H1 (cell line): ENCODE results near the gene GSKIP. TPM values are rescaled to one million over a fixed set of nuclear protein-coding genes. Genes with fewer than 3 reads are reported as not detected.
A peak's percentile ranks its signal among the peaks of the same experiment; 100 is the strongest.

ENCODE experiments used
- CTCF ChIA-PET: fragments of 300-600 bp; sonication (Branson Sonifier 250); formaldehyde crosslinking; loops from one replicate; lab custom pipeline; 2021; ENCODE audit not compliant: partially characterized antibody; lab: Charles Lee
- POLR2A ChIA-PET: fragments of 300-600 bp; sonication (Branson Sonifier 250); formaldehyde crosslinking; loops from one replicate; lab custom pipeline; 2021; ENCODE audit warnings: inconsistent platforms; ENCODE audit not compliant: partially characterized antibody; lab: Charles Lee
- DNase-seq, 2 experiments: peaks; one replicate each; pipeline versions ENCODE4 v3.0.0 to v3.0.0-alpha.2; 2010 to 2022; ENCODE audit warnings: low spot score in 2 of 2, low read depth in 1 of 2, mixed read lengths in 1 of 2
- FAIRE-seq: peaks from 2 replicates; lab custom pipeline; 2011; peaks lifted over from hg19 to GRCh38; lab: Jason Lieb, UNC
- H2AFZ ChIP-seq: 2 replicates; pipeline ENCODE4 v1.8.1; 2012; ENCODE audit warnings: low read length, inconsistent platforms
- H2AK5ac ChIP-seq: 2 replicates; pipeline ENCODE4 v1.6.1; 2013; ENCODE audit warnings: low read depth, low read length
- H2BK120ac ChIP-seq: replicated peaks from 2 replicates; pipeline ENCODE3; 2013; ENCODE audit warnings: low read depth, low read length, inconsistent platforms
- H2BK12ac ChIP-seq: 2 replicates; pipeline ENCODE4 v1.6.1; 2013; ENCODE audit warnings: low read depth, low read length
- H2BK15ac ChIP-seq: 2 replicates; pipeline ENCODE4 v1.6.1; 2013; ENCODE audit warnings: low read length
- H2BK20ac ChIP-seq: 2 replicates; pipeline ENCODE4 v1.6.1; 2013; ENCODE audit warnings: low read length
- H2BK5ac ChIP-seq: 2 replicates; pipeline ENCODE4 v1.6.1; 2013; ENCODE audit warnings: low read depth, low read length
- H3K14ac ChIP-seq: 2 replicates; pipeline ENCODE4 v1.6.1; 2013; ENCODE audit warnings: inconsistent platforms; ENCODE audit not compliant: insufficient read length
- H3K18ac ChIP-seq: 2 replicates; pipeline ENCODE4 v1.6.1; 2013; ENCODE audit warnings: low read length; ENCODE audit errors: extremely low read depth
- H3K23ac ChIP-seq: 2 replicates; pipeline ENCODE4 v1.6.1; 2013; ENCODE audit warnings: inconsistent platforms; ENCODE audit not compliant: insufficient read length
- H3K23me2 ChIP-seq: 2 replicates; pipeline ENCODE4 v1.6.1; 2013; ENCODE audit warnings: low read depth, low read length
- H3K27ac ChIP-seq: 2 replicates; pipeline ENCODE4 v1.6.1; 2011; ENCODE audit warnings: low read depth, low read length, inconsistent platforms
- H3K27me3 ChIP-seq, 4 experiments: replicated peaks in 1 of 4; 1 replicate in 1 of 4; 2 replicates in 3 of 4; pipeline versions ENCODE4 v1.6.1 to v1.8.1; 2011 to 2013; ENCODE audit warnings: low read length in 3 of 4, mild to moderate bottlenecking in 3 of 4, inconsistent platforms in 2 of 4, mixed read lengths in 2 of 4, moderate library complexity in 1 of 4; ENCODE audit not compliant: control insufficient read depth in 3 of 4, insufficient read depth in 3 of 4; ENCODE audit errors: extremely low read depth in 1 of 4
- H3K36me3 ChIP-seq, 4 experiments: 2 replicates each; pipeline versions ENCODE4 v1.6.1 to v1.8.1; 2011 to 2013; ENCODE audit warnings: mild to moderate bottlenecking in 4 of 4, low read length in 3 of 4, moderate library complexity in 2 of 4, control low read depth in 1 of 4, inconsistent platforms in 1 of 4; ENCODE audit not compliant: insufficient read depth in 4 of 4, control insufficient read depth in 2 of 4
- H3K4ac ChIP-seq: replicated peaks from 2 replicates; pipeline ENCODE3; 2013; ENCODE audit warnings: low read length, low read depth, mixed read lengths, inconsistent platforms; ENCODE audit not compliant: insufficient read length
- H3K4me1 ChIP-seq, 4 experiments: replicated peaks in 1 of 4; 1 replicate in 1 of 4; 2 replicates in 3 of 4; pipeline versions ENCODE4 v1.6.1 to v1.8.1; 2011 to 2013; ENCODE audit warnings: low read length in 3 of 4, inconsistent platforms in 2 of 4, mixed read lengths in 1 of 4; ENCODE audit not compliant: insufficient read depth in 4 of 4, control insufficient read depth in 3 of 4
- H3K4me2 ChIP-seq, 2 experiments: 2 replicates each; pipeline versions ENCODE4 v1.6.1 to v1.8.1; 2011 to 2013; ENCODE audit warnings: low read depth in 2 of 2, low read length in 2 of 2, control low read depth in 1 of 2, inconsistent platforms in 1 of 2, mild to moderate bottlenecking in 1 of 2; ENCODE audit not compliant: insufficient read depth in 1 of 2
- H3K4me3 ChIP-seq, 4 experiments: fragments of 200-600, 300-600 bp in 1 of 4; sonication (generic), shearing (Covaris generic), sonication (Bioruptor Twin) in 1 of 4; 2 replicates each; pipeline versions ENCODE4 v1.5.1 to v1.8.1; 2011 to 2016; ENCODE audit warnings: low read length in 4 of 4, low read depth in 3 of 4, control low read depth in 2 of 4, inconsistent platforms in 2 of 4, mild to moderate bottlenecking in 2 of 4, mixed read lengths in 1 of 4, moderate library complexity in 1 of 4; ENCODE audit not compliant: insufficient read depth in 2 of 4; ENCODE audit errors: extremely low read depth in 1 of 4
- H3K56ac ChIP-seq: replicated peaks from 2 replicates; pipeline ENCODE3; 2013; ENCODE audit warnings: low read depth, mild to moderate bottlenecking, mixed read lengths, low read length, inconsistent platforms; ENCODE audit not compliant: insufficient read length
- H3K79me1 ChIP-seq: 2 replicates; pipeline ENCODE4 v1.6.1; 2013; ENCODE audit warnings: low read depth, low read length, control low read depth
- H3K79me2 ChIP-seq, 2 experiments: 2 replicates each; pipeline versions ENCODE4 v1.6.1 to v1.8.1; 2012 to 2013; ENCODE audit warnings: low read length in 2 of 2, mild to moderate bottlenecking in 2 of 2, inconsistent platforms in 1 of 2; ENCODE audit not compliant: insufficient read depth in 2 of 2, control insufficient read depth in 1 of 2
- H3K9ac ChIP-seq, 4 experiments: replicated peaks in 1 of 4; 1 replicate in 1 of 4; 2 replicates in 3 of 4; pipeline versions ENCODE4 v1.6.1 to v1.8.1; 2011 to 2013; ENCODE audit warnings: low read depth in 3 of 4, low read length in 3 of 4, control low read depth in 2 of 4, mild to moderate bottlenecking in 2 of 4, moderate library complexity in 2 of 4, inconsistent platforms in 1 of 4; ENCODE audit errors: extremely low read depth in 1 of 4
- H3K9me3 ChIP-seq, 2 experiments: 2 replicates each; pipeline versions ENCODE4 v1.6.1 to v1.8.1; 2012 to 2013; ENCODE audit warnings: mild to moderate bottlenecking in 2 of 2, moderate library complexity in 2 of 2, control low read depth in 1 of 2, inconsistent platforms in 1 of 2, low read depth in 1 of 2, low read length in 1 of 2, mixed read lengths in 1 of 2; ENCODE audit not compliant: insufficient read depth in 2 of 2
- H4K20me1 ChIP-seq, 2 experiments: replicated peaks in 1 of 2; 2 replicates each; pipeline versions ENCODE3 to v1.8.1; 2011 to 2013; ENCODE audit warnings: inconsistent platforms in 2 of 2, low read length in 2 of 2, mild to moderate bottlenecking in 1 of 2; ENCODE audit not compliant: insufficient read depth in 2 of 2, control insufficient read depth in 1 of 2
- H4K5ac ChIP-seq: 2 replicates; pipeline ENCODE4 v1.6.1; 2013; ENCODE audit warnings: low read length, low read depth, mixed read lengths, inconsistent platforms; ENCODE audit not compliant: insufficient read length
- H4K8ac ChIP-seq: 2 replicates; pipeline ENCODE4 v1.8.0; 2013; ENCODE audit warnings: mild to moderate bottlenecking, moderate library complexity, low read length, inconsistent platforms; ENCODE audit not compliant: insufficient read depth; ENCODE audit errors: extremely low read depth
- H4K91ac ChIP-seq: replicated peaks from 2 replicates; pipeline ENCODE3; 2013; ENCODE audit warnings: low read length, mixed read lengths, inconsistent platforms; ENCODE audit not compliant: insufficient read length
- CHD2 ChIP-seq: IDR thresholded peaks from 2 replicates; pipeline ENCODE4 v1.6.1; 2012; ENCODE audit warnings: low read length, improper control_type of control experiment
- EP300 ChIP-seq, 2 experiments: IDR thresholded peaks; 1 replicate in 1 of 2; 2 replicates in 1 of 2; pipeline ENCODE4 v1.6.1; 2011 to 2012; ENCODE audit warnings: low read depth in 2 of 2, low read length in 2 of 2, mild to moderate bottlenecking in 2 of 2, borderline replicate concordance in 1 of 2, inconsistent platforms in 1 of 2, moderate library complexity in 1 of 2
- GABPA ChIP-seq: IDR thresholded peaks from 2 replicates; pipeline ENCODE4 v1.6.1; 2011; ENCODE audit warnings: mild to moderate bottlenecking, low read length, moderate library complexity, borderline replicate concordance; ENCODE audit not compliant: insufficient read depth
- GTF2F1 ChIP-seq: IDR thresholded peaks from 2 replicates; pipeline ENCODE4 v1.6.1; 2012; ENCODE audit warnings: low read depth, low read length, improper control_type of control experiment, borderline replicate concordance
- HDAC6 ChIP-seq: IDR thresholded peaks from one replicate; pipeline ENCODE4 v1.7.1; 2012; ENCODE audit warnings: low read depth, mild to moderate bottlenecking, inconsistent platforms, low read length, moderate library complexity
- JUND ChIP-seq: IDR thresholded peaks from 2 replicates; pipeline ENCODE4 v1.6.1; 2011; ENCODE audit warnings: mild to moderate bottlenecking, improper control_type of control experiment, low read length
- KDM4A ChIP-seq: IDR thresholded peaks from one replicate; pipeline ENCODE4 v1.7.1; 2012; ENCODE audit warnings: low read depth, mild to moderate bottlenecking, moderate library complexity, low read length, inconsistent platforms; ENCODE audit not compliant: severe bottlenecking
- NRF1 ChIP-seq: IDR thresholded peaks from 2 replicates; pipeline ENCODE4 v1.6.1; 2011; ENCODE audit warnings: mild to moderate bottlenecking, low read depth, low read length, improper control_type of control experiment
- RNF2 ChIP-seq: fragments of 200-900, 300-1000 bp; sonication (generic); IDR thresholded peaks from 2 replicates; pipeline ENCODE4 v1.7.1; 2016; ENCODE audit warnings: borderline replicate concordance, low read depth, mild to moderate bottlenecking, antibody characterized with exemption, low read length; ENCODE audit not compliant: poor library complexity, severe bottlenecking; ENCODE audit errors: missing control alignments
- SIN3A ChIP-seq, 2 experiments: IDR thresholded peaks in 1 of 2; conservative IDR thresholded peaks in 1 of 2; 2 replicates each; pipeline ENCODE4 v1.6.1; 2011 to 2012; ENCODE audit warnings: low read length in 2 of 2, improper control_type of control experiment in 1 of 2, low read depth in 1 of 2, mild to moderate bottlenecking in 1 of 2
- SIRT6 ChIP-seq: IDR thresholded peaks from one replicate; pipeline ENCODE4 v1.7.1; 2012; ENCODE audit warnings: low read length, inconsistent platforms
- WGBS, 2 experiments: shearing (Covaris generic) in 1 of 2; methylation state at CpG; one replicate each; pipeline versions ENCODE4 v1.1.6 to v1.1.7; 2013 to 2015; ENCODE audit warnings: low lambda C conversion rate in 2 of 2, mixed read lengths in 2 of 2, inconsistent platforms in 1 of 2, low coverage in 1 of 2, missing lambda C conversion rate in 1 of 2; ENCODE audit not compliant: insufficient replicate concordance in 2 of 2, insufficient coverage in 1 of 2, insufficient read length in 1 of 2; ENCODE audit errors: extremely low coverage in 1 of 2, missing lambda C conversion rate in 1 of 2; 5-methylcytosine and 5-hydroxymethylcytosine counted together
- polyA plus RNA-seq, 7 experiments: library from polyadenylated mRNA; depleted of rRNA in 3 of 7; stranded (reverse) in 5 of 7; unstranded in 2 of 7; fragments of >200 nt in 5 of 7; fragments of 200-250 nt in 2 of 7; gene quantifications; 1 replicate in 5 of 7; 2 replicates in 1 of 7; 4 replicates in 1 of 7; pipeline versions ENCODE4 v1.2.1 to v1.2.3, GENCODE V29; 2011 to 2013; ENCODE audit warnings: missing spikeins in 2 of 7, mixed read lengths in 2 of 7
- total RNA-seq: library from RNA; stranded (reverse); fragmentation: NEBNext Ultra II Directional; extraction: Animal tissue kit (Norgen Biotek cat#: 25700); gene quantifications from 2 replicates; pipeline ENCODE4 v1.2.1, GENCODE V29; 2021

GSKIP gene
- total and polyA plus RNA-seq, 2 of the 8 experiments (the other 6 are each of a cell fraction or from before 2014, with no cell fraction given) = 20.3 to 37.1 TPM

DNA sequence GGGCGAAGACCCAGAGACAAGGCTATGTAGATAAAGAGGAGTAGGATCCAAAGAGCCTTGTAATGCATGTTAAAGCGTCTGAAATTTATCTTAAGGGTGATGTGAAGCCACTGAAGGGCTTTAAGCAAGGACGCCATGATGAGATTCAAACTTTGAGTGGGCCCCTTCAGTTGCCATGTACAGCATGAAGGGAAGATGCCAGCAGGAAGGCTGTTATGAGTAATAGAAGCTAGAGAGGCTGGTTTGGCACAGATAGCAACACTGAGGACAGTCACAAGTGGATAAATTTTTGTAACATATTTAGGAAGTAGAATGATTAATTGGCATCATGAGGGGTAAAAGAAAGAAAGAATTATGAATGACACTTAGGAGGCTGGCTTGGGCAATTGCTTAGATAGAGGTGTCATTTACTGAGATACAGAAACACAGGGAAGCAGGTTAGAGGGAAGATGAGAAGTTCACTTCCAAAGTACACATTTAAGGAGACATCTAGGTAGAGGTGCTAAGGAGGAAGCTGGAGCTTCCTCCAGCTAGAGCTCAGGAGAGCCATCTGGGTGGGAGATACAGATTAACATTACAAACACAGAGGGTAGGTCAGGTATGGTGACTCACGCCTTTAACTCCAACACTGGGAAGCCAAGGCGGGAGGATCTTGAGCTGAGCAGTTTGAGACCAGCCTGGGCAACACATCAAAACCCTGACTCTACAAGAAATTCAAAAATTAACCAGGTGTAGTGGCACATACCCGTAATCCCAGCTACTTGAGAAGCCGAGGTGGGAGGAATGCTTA is 13.8 kb upstream of the GSKIP start:
- Histone ChIP-seq H3K4me3 (no peak overlapping the region), H3K14ac (no peak overlapping the region), H2BK120ac (no peak overlapping the region), H3K4me2 (peak overlapping the region; percentile 26 to 36; a peak in 3 of 4 replicates), H3K79me2 (peaks cover 0 to 36% of the 10 kb centered on the region in 2 experiments; a peak in 2 of 4 replicates), H4K91ac (no peak overlapping the region), H3K23ac (no peak overlapping the region), H2BK5ac (no peak overlapping the region; the same call in 1 of the 2 replicates), H3K27ac (no peak overlapping the region), H2AK5ac (peak overlapping the region; percentile 28; the same call in 1 of the 2 replicates), H4K5ac (no peak overlapping the region), H3K56ac (no peak overlapping the region), H2BK12ac (peak overlapping the region; percentile 64; the same call in 1 of the 2 replicates), H3K9ac (no peak overlapping the region), H3K18ac (0 out of 2 replicates have a peak overlapping the region, but pooled peaks have one; percentile 29), H3K9me3 (no peaks in the 10 kb centered on the region), H2BK15ac (no peak overlapping the region), H4K8ac (no peak overlapping the region), H3K79me1 (peaks cover 2% of the 10 kb centered on the region; the same call in 1 of the 2 replicates), H3K23me2 (no peaks in the 10 kb centered on the region), H3K36me3 (no peaks in the 10 kb centered on the region; a peak in 1 of 8 replicates), H4K20me1 (no peaks in the 10 kb centered on the region), H3K27me3 (no peaks in the 10 kb centered on the region), H2BK20ac (no peak overlapping the region), H3K4me1 (peaks cover 0 to 5% (median 2%) of the 10 kb centered on the region in 4 experiments; a peak in 1 of 7 replicates), H3K4ac (no peak overlapping the region), H2AFZ (no peak overlapping the region)
- 77% methylated on average over 7 of the region's 7 CpGs; no CpG with 5 or more reads in 1 of the 2 experiments for WGBS, 2 experiments
- ChIA-PET CTCF (no interaction called here), POLR2A (no interaction called here)
- FAIRE-seq = no peak
- no peak for DNase-seq
- TF ChIP-seq GTF2F1 (no peak), HDAC6 (no peak), EP300 (IDR thresholded peaks at IDR 0.05; ENCODE audit: borderline replicate concordance in 1 of 2, low read depth in 2 of 2, low read length in 2 of 2) (no peak), JUND (peak; percentile 84; the same call in 1 of the 2 replicates), NRF1 (no peak), SIRT6 (no peak), SIN3A (conservative IDR thresholded peaks at IDR 0.05 in 1 of 2, IDR thresholded peaks at IDR 0.05 in 1 of 2; ENCODE audit: low read depth in 1 of 2, low read length in 2 of 2) (no peak), GABPA (no peak), CHD2 (no peak), KDM4A (peak; percentile 30), RNF2 (no peak)
